Breast epithelium (tissue), 4 donors: ENCODE results near the gene CHFR. TPM values are rescaled to one million over a fixed set of nuclear protein-coding genes. Genes with fewer than 3 reads are reported as not detected.
A peak's percentile ranks its signal among the peaks of the same experiment; 100 is the strongest.

ENCODE experiments used
- DNase-seq, 2 donors: peaks; one replicate each; pipeline ENCODE4 v3.0.0-alpha.2; 2019; ENCODE audit warnings: low spot score in 2 of 2
- H3K27ac ChIP-seq, 2 donors: fragments of 200-600 bp; sonication (generic) in 1 of 2; one replicate each; pipeline ENCODE4 v1.5.1; 2016 to 2019; ENCODE audit warnings: mild to moderate bottlenecking in 1 of 2
- H3K27me3 ChIP-seq, 2 donors: fragments of 200-600 bp; sonication (generic) in 1 of 2; one replicate each; pipeline versions ENCODE4 v1.5.1 to v1.6.0; 2017 to 2019; ENCODE audit warnings: control low read depth in 1 of 2, mild to moderate bottlenecking in 1 of 2
- H3K36me3 ChIP-seq: fragments of 200-600 bp; one replicate; pipeline ENCODE4 v1.5.1; 2019
- H3K4me1 ChIP-seq, 2 donors: fragments of 200-600 bp; sonication (generic); one replicate each; pipeline ENCODE4 v1.5.1; 2016 to 2019; ENCODE audit warnings: control low read depth in 1 of 2
- H3K4me3 ChIP-seq, 3 donors: fragments of 200-600 bp; sonication (generic); 1 replicate in 2 of 3; 2 replicates in 1 of 3; pipeline ENCODE4 v1.5.1; 2016 to 2019; ENCODE audit warnings: mild to moderate bottlenecking in 3 of 3, moderate library complexity in 2 of 3
- H3K9me3 ChIP-seq, 2 donors: fragments of 200-600 bp; sonication (generic) in 1 of 2; one replicate each; pipeline ENCODE4 v1.5.1; 2016 to 2019; ENCODE audit warnings: control low read depth in 1 of 2
- CTCF ChIP-seq, 3 donors: fragments of 450-650 bp; IDR thresholded peaks; one replicate each; pipeline ENCODE4 v1.5.1; 2016 to 2017; ENCODE audit warnings: antibody characterized with exemption in 3 of 3, mild to moderate bottlenecking in 3 of 3, moderate library complexity in 3 of 3
- POLR2A ChIP-seq: fragments of 450-650 bp; IDR thresholded peaks from one replicate; pipeline ENCODE4 v1.6.1; 2016; ENCODE audit warnings: antibody characterized with exemption, mild to moderate bottlenecking, moderate library complexity
- POLR2AphosphoS5 ChIP-seq, 3 donors: sonication (generic); formaldehyde crosslinking; IDR thresholded peaks; one replicate each; pipeline ENCODE4 v1.6.1; 2017; ENCODE audit warnings: antibody characterized with exemption in 3 of 3
- intact Hi-C: fragments of 100-400 bp; cut with DNase I; formaldehyde crosslinking; loops from one replicate; pipeline ENCODE4 v1.15.1; 2023; ENCODE audit warnings: low total_unique reads
- total RNA-seq, 3 donors: library from RNA; depleted of rRNA; stranded (reverse); fragments of >200 nt; gene quantifications; one replicate each; pipeline ENCODE4 v1.1.0, GENCODE V29; 2016

The CHFR gene
- total RNA-seq, 3 donors from 2014 or later: 22.4 to 36.1 (median 26.5) TPM

GRCh38 chr12:132924356-132924755 lies 37.0 kb upstream of the CHFR start:
- TF ChIP-seq POLR2A (no peak), POLR2AphosphoS5 (IDR thresholded peaks at IDR 0.05) (no peak), CTCF (IDR thresholded peaks at IDR 0.05) (no peak)
- no peak overlapping the region for H3K27ac ChIP-seq
- H3K36me3 ChIP-seq: peaks cover 10% of the 10 kb centered on the region
- peak overlapping the region in 1 of 3 donors; percentile 21 for H3K4me3 ChIP-seq
- intact Hi-C loops: no loop called here
- no peaks in the 10 kb centered on the region for H3K27me3 ChIP-seq
- DNase-seq: no peak
- H3K4me1 ChIP-seq: no peaks in the 10 kb centered on the region
- peaks cover 92 to 100% of the 10 kb centered on the region in 2 donors for H3K9me3 ChIP-seq

- no peak overlapping the region for H3K27ac ChIP-seq
- TF ChIP-seq POLR2A (no peak), CTCF (IDR thresholded peaks at IDR 0.05) (no peak), POLR2AphosphoS5 (IDR thresholded peaks at IDR 0.05) (no peak)
- H3K4me1 ChIP-seq: no peaks in the 10 kb centered on the region
- H3K27me3 ChIP-seq: no peaks in the 10 kb centered on the region
- intact Hi-C loops: no loop called here
- H3K9me3 ChIP-seq: peaks cover 92 to 100% of the 10 kb centered on the region in 2 donors
- no peak for DNase-seq
- H3K4me3 ChIP-seq: no peak overlapping the region
- peaks cover 10% of the 10 kb centered on the region for H3K36me3 ChIP-seq
Observed at GRCh38 chr12:132923356-132923909, 36.0 kb upstream of the CHFR start.

DNA sequence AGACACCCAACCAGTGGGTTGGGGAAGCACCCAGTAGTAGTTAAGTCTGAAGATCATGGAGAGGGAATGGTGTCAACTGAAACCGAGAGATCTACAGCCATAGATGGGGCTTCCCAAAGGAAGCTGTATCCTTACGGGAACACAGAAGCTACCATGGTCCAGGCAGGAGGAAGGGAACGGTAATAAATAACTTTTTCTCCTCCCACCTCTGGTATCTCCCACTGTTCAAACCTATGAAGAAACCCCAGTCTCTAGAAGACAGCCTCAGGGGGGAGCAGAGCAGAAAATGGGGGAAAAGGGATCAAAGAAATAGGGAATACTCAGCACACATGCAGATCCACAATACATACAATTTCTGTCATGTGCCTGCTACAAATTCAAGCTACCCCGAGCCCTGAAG lies 35.3 kb upstream of the CHFR start:
- Histone ChIP-seq H3K4me3 (no peak overlapping the region), H3K9me3 (peaks cover 96 to 100% of the 10 kb centered on the region in 2 donors), H3K36me3 (peaks cover 7% of the 10 kb centered on the region), H3K27ac (no peak overlapping the region), H3K4me1 (no peaks in the 10 kb centered on the region), H3K27me3 (no peaks in the 10 kb centered on the region)
- no peak for DNase-seq
- intact Hi-C loops: no loop called here
- no peak for TF ChIP-seq CTCF (IDR thresholded peaks at IDR 0.05)
- no peak for TF ChIP-seq POLR2AphosphoS5 (IDR thresholded peaks at IDR 0.05)
- TF ChIP-seq POLR2A: no peak

DNA sequence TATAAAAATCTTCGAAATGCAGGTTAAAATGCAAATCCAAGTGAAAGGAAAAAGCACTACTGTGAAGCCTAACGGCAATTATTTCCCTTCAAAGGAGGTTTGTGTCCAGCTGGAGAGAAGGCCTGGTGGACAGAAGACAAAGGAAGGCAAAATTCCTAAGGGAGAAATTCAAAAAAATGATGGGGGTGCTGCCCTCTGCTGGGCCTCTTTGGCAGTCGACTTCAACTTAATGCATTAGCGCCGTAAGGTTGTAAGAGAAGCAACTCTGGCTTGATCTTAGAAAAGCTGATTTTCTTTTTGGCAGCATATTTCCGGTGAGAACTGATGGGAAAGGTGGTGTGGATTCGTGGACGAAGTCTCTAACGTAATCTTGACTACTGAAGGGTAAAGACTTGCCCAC lies 34.3 kb upstream of the CHFR start:
- intact Hi-C loops: no loop called here
- no peak overlapping the region for H3K27ac ChIP-seq
- H3K36me3 ChIP-seq: peaks cover 7% of the 10 kb centered on the region
- TF ChIP-seq POLR2A: no peak
- no peak for TF ChIP-seq CTCF (IDR thresholded peaks at IDR 0.05)
- no peak for TF ChIP-seq POLR2AphosphoS5 (IDR thresholded peaks at IDR 0.05)
- H3K4me1 ChIP-seq: no peaks in the 10 kb centered on the region
- H3K27me3 ChIP-seq: no peaks in the 10 kb centered on the region
- H3K4me3 ChIP-seq: no peak overlapping the region
- peaks cover 96 to 99% of the 10 kb centered on the region in 2 donors for H3K9me3 ChIP-seq
- DNase-seq: no peak

DNA sequence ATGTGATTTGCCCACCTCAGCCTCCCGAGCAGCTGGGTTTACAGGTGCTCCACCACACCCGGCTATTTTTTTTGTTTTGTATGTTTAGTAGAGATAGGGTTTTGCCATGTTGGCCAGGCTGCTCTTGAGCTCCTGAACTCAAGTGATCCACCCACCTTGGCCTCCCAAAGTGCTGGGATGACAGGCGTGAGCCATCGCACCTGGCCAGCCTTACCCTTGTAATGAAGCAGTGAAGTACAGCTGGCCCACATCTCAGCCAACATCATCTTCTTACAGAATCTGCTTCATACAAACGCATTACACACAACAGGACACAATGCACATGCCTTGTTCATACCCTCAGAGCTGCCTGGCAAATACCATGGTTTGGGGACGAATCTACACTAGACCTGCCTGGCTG lies 31.3 kb upstream of the CHFR start:
- Histone ChIP-seq H3K4me3 (no peak overlapping the region), H3K27me3 (no peaks in the 10 kb centered on the region), H3K9me3 (peaks cover 78 to 98% of the 10 kb centered on the region in 2 donors), H3K36me3 (no peaks in the 10 kb centered on the region), H3K27ac (no peak overlapping the region), H3K4me1 (no peaks in the 10 kb centered on the region)
- no peak for DNase-seq
- intact Hi-C loops: no loop called here
- TF ChIP-seq POLR2AphosphoS5 (IDR thresholded peaks at IDR 0.05) (no peak), CTCF (IDR thresholded peaks at IDR 0.05) (no peak), POLR2A (no peak)
